Measurements from ENCODE around the gene NHSL1.

The NHSL1 gene

DNA sequence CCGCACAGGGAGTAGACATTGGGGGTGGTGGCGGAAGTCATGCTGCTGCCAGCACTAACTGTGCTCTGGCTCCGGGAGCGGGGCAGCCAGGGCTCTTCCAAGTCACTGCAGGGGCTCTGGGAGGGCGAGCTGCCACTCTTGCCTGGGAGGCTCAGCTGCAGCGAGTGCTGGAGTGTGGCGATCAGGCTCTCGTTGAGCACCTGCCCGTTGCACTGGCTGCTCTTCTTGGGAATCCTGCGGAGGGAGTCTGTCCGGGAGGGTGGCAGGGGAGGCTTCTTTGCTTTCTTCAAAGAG is 67.3 kb downstream of the NHSL1 start:
- H3F3A ChIP-seq (ENCODE audit: insufficient read depth, low read length): no peaks in the 10 kb centered on the region
- no peak for TF ChIP-seq CTCF (IDR thresholded peaks at IDR 0.05; ENCODE audit: low read length)
- TF ChIP-seq EZH2 (optimal IDR thresholded peaks at IDR 0.05; ENCODE audit: low read depth, low read length): no peak
- TF ChIP-seq EZH2phosphoT487 (IDR thresholded peaks at IDR 0.05; ENCODE audit: low read length): no peak
- no peaks in the 10 kb centered on the region for H3K36me3 ChIP-seq (replicated peaks; ENCODE audit: insufficient read depth, low read length)
- DNase-seq: no peak
- no peaks in the 10 kb centered on the region for H3K79me2 ChIP-seq (ENCODE audit: low read length)
- no peak overlapping the region for H3K4me2 ChIP-seq (ENCODE audit: low read depth, low read length)
- no peaks in the 10 kb centered on the region for H3K27me3 ChIP-seq (replicated peaks; ENCODE audit: insufficient read depth, low read length)
- H4K20me1 ChIP-seq (ENCODE audit: insufficient read depth, low read length): no peaks in the 10 kb centered on the region
- H3K27ac ChIP-seq (ENCODE audit: low read length): no peak overlapping the region
- no peak overlapping the region for H3K9ac ChIP-seq (ENCODE audit: low read length)
- no peaks in the 10 kb centered on the region for H3K4me1 ChIP-seq (ENCODE audit: low read length)
- no peak overlapping the region for H2AFZ ChIP-seq (ENCODE audit: low read length)
- no peaks in the 10 kb centered on the region for H3K9me3 ChIP-seq (replicated peaks; ENCODE audit: insufficient read depth, low read length)
- H3K4me3 ChIP-seq (ENCODE audit: low read length): no peak overlapping the region
- H3K9me2 ChIP-seq (replicated peaks; ENCODE audit: insufficient read depth, low read length): no peaks in the 10 kb centered on the region

DNA sequence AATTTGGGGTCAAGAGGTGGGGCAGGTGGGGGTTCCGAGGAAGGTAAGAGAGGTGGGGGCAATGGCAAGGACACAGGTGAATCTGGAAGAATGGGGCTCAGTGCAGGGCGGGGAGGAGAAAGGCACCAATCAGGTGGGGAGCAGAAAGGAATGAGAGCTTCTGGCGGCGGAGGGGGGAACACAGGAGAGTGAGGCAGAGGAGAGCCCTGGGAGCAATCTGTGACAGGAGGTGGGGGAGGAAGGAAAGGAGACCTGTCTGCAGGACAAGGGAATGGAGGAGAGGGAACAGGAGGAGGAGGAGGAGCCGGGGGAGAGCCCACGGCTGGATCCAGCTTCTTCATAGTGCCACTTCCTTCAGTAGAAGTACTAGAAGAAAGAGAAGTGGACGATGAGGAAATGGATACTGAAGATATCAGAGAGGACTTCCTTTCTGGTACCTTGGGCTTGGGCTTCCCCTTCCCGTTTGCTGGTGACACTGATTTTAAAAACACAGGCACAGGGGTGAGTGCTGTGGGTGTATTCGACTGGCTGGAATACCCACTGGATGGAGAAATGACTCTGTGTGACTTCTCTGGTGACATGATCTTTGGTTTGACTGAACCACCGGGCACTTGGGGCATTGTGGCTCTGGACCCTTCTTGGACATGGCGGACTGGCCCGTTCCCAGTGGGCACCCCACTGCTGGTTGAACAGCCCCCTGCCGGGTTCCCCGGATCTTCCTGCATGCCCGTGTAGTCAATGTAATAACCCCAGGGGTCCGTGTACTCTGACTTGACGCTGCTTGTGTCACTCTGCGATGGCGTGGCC is 67.8 kb downstream of the NHSL1 start:
- H3K9me3 ChIP-seq (replicated peaks; ENCODE audit: insufficient read depth, low read length): no peaks in the 10 kb centered on the region
- no peaks in the 10 kb centered on the region for H3K27me3 ChIP-seq (replicated peaks; ENCODE audit: insufficient read depth, low read length)
- no peaks in the 10 kb centered on the region for H3K79me2 ChIP-seq (ENCODE audit: low read length)
- H3K4me3 ChIP-seq (ENCODE audit: low read length): no peak overlapping the region
- H3K9ac ChIP-seq (ENCODE audit: low read length): no peak overlapping the region
- H3F3A ChIP-seq (ENCODE audit: insufficient read depth, low read length): no peaks in the 10 kb centered on the region
- DNase-seq: no peak
- no peaks in the 10 kb centered on the region for H3K4me1 ChIP-seq (ENCODE audit: low read length)
- no peak overlapping the region for H2AFZ ChIP-seq (ENCODE audit: low read length)
- H3K27ac ChIP-seq (ENCODE audit: low read length): no peak overlapping the region
- H3K36me3 ChIP-seq (replicated peaks; ENCODE audit: insufficient read depth, low read length): no peaks in the 10 kb centered on the region
- no peaks in the 10 kb centered on the region for H3K9me2 ChIP-seq (replicated peaks; ENCODE audit: insufficient read depth, low read length)
- TF ChIP-seq CTCF (IDR thresholded peaks at IDR 0.05; ENCODE audit: low read length) (no peak), EZH2phosphoT487 (IDR thresholded peaks at IDR 0.05; ENCODE audit: low read length) (no peak), EZH2 (optimal IDR thresholded peaks at IDR 0.05; ENCODE audit: low read depth, low read length) (no peak)
- H3K4me2 ChIP-seq (ENCODE audit: low read depth, low read length): no peak overlapping the region
- no peaks in the 10 kb centered on the region for H4K20me1 ChIP-seq (ENCODE audit: insufficient read depth, low read length)

- Histone ChIP-seq H3K9me3 (replicated peaks; ENCODE audit: insufficient read depth, low read length) (no peaks in the 10 kb centered on the region), H3K4me2 (ENCODE audit: low read depth, low read length) (no peak overlapping the region), H3K4me3 (ENCODE audit: low read length) (no peak overlapping the region), H3K4me1 (ENCODE audit: low read length) (no peaks in the 10 kb centered on the region), H3K79me2 (ENCODE audit: low read length) (no peaks in the 10 kb centered on the region), H3K27ac (ENCODE audit: low read length) (no peak overlapping the region), H3F3A (ENCODE audit: insufficient read depth, low read length) (no peaks in the 10 kb centered on the region), H4K20me1 (ENCODE audit: insufficient read depth, low read length) (no peaks in the 10 kb centered on the region), H3K9ac (ENCODE audit: low read length) (no peak overlapping the region), H3K36me3 (replicated peaks; ENCODE audit: insufficient read depth, low read length) (no peaks in the 10 kb centered on the region), H2AFZ (ENCODE audit: low read length) (no peak overlapping the region), H3K27me3 (replicated peaks; ENCODE audit: insufficient read depth, low read length) (no peaks in the 10 kb centered on the region), H3K9me2 (replicated peaks; ENCODE audit: insufficient read depth, low read length) (no peaks in the 10 kb centered on the region)
- TF ChIP-seq EZH2 (optimal IDR thresholded peaks at IDR 0.05; ENCODE audit: low read depth, low read length) (no peak), CTCF (IDR thresholded peaks at IDR 0.05; ENCODE audit: low read length) (no peak), EZH2phosphoT487 (IDR thresholded peaks at IDR 0.05; ENCODE audit: low read length) (no peak)
- no peak for DNase-seq
These were observed 68.7 kb downstream of the NHSL1 start for GRCh38 chr6:138430361-138431145.

Measured in MM.1S (cell line).